HG02970 (cell line): ENCODE data around the gene ADGRB2.

Experiments used
- ATAC-seq: cut with Tn5 transposase; IDR thresholded peaks from one replicate; pipeline ENCODE4 v1.9.1; 2021; ENCODE audit warnings: mild to moderate bottlenecking, moderate library complexity, moderate number of reproducible peaks; ENCODE audit not compliant: unreplicated experiment, low FRiP score

ADGRB2 gene

GRCh38 chr1:31782421-31783410 lies 18.6 kb upstream of the ADGRB2 start:
- ATAC-seq, result no peak

GRCh38 chr1:31781756-31782371 lies 17.7 kb upstream of the ADGRB2 start:
- ATAC-seq, result no peak

- ATAC-seq, result no peak
Measured at GRCh38 chr1:31781138-31781755, 17.1 kb upstream of the ADGRB2 start.

GRCh38 chr1:31780632-31781031 lies 16.5 kb upstream of the ADGRB2 start:
- ATAC-seq, result no peak

- no peak for ATAC-seq
Measured at GRCh38 chr1:31779687-31780086, 15.5 kb upstream of the ADGRB2 start.

- ATAC-seq, result no peak
Measured at GRCh38 chr1:31778763-31779488, 14.8 kb upstream of the ADGRB2 start.

GRCh38 chr1:31776516-31776915 lies 12.4 kb upstream of the ADGRB2 start:
- no peak for ATAC-seq

GRCh38 chr1:31776032-31776431 lies 11.9 kb upstream of the ADGRB2 start:
- ATAC-seq, result no peak

GRCh38 chr1:31775210-31775999 lies 11.3 kb upstream of the ADGRB2 start:
- no peak for ATAC-seq

- ATAC-seq, result no peak
Measured at GRCh38 chr1:31774495-31774894, 10.4 kb upstream of the ADGRB2 start.

GRCh38 chr1:31773861-31774260 lies 9.7 kb upstream of the ADGRB2 start:
- ATAC-seq, result no peak

GRCh38 chr1:31772669-31773248 lies 8.6 kb upstream of the ADGRB2 start:
- no peak for ATAC-seq

- no peak for ATAC-seq
Measured at GRCh38 chr1:31771891-31772668, 7.9 kb upstream of the ADGRB2 start.

- no peak for ATAC-seq
Measured at GRCh38 chr1:31769720-31770390, 5.7 kb upstream of the ADGRB2 start.

GRCh38 chr1:31768939-31769704 lies 5.0 kb upstream of the ADGRB2 start:
- ATAC-seq, result no peak

GRCh38 chr1:31768407-31768907 lies 4.3 kb upstream of the ADGRB2 start:
- ATAC-seq, result no peak

- ATAC-seq, result no peak
Measured at GRCh38 chr1:31767225-31767624, 3.1 kb upstream of the ADGRB2 start.
